ENCODE results near the gene SUPT5H.
"Not testable (repeated sequence)": the region's sequence is repeated elsewhere in the genome, so short reads cannot be mapped to it uniquely, and the experiment has no call there.

The SUPT5H gene

GRCh38 chr19:39435499-39436349 is 9.7 kb upstream of the SUPT5H start, which contains the start of gene RPS16:
Gene RPS16, minus strand, starts transcription at chr19:39435949. Its CDS starts 54 bp downstream, at chr19:39435895.
- ATAC-seq (replicated peaks; ENCODE audit: extremely low read depth, poor library complexity, severe bottlenecking) (peak; percentile 91), DNase-seq (ENCODE audit: low spot score in 2 of 2) (peak; percentile 97 to 99)
- H3K27ac Mint-ChIP-seq (ENCODE audit: low read depth): peak within 1 kb of the TSS; percentile 98
- H3K27me3 Mint-ChIP-seq: no peaks in the 10 kb centered on the region
- peak within 1 kb of the TSS; percentile 96 for H3K4me3 Mint-ChIP-seq
- peaks cover 42% of the 10 kb centered on the region for H3K4me1 Mint-ChIP-seq
- H3K36me3 Mint-ChIP-seq (ENCODE audit: insufficient read depth): peaks cover 46% of the 10 kb centered on the region
- no peaks in the 10 kb centered on the region for H3K9me3 Mint-ChIP-seq

DNA sequence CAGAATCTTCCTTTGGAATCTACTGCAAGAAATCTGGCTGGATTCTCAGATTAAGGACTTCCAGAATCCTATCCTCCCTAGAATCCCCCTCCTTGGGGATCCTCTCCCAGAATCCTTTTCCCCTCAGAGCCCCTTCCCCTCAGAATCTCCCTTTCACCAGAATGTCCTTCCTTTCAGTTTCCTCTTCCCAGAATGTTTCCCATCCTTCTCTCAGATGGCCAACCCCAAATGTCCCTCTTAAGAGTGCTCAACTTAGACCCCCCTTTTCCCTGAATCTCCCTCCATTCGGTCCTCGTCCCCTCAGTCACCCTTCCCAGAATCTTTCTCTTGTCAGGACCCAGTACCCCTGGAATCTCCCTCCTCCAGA is 9.0 kb upstream of the SUPT5H start:
- Mint-ChIP-seq H3K4me3 (peak overlapping the region; percentile 96), H3K4me1 (peaks cover 38% of the 10 kb centered on the region), H3K9me3 (no peaks in the 10 kb centered on the region), H3K27me3 (no peaks in the 10 kb centered on the region), H3K27ac (ENCODE audit: low read depth) (peak overlapping the region; percentile 98), H3K36me3 (ENCODE audit: insufficient read depth) (peaks cover 43% of the 10 kb centered on the region)
- ATAC-seq (replicated peaks; ENCODE audit: extremely low read depth, poor library complexity, severe bottlenecking) (no peak), DNase-seq (ENCODE audit: low spot score in 2 of 2) (no peak)

GRCh38 chr19:39438270-39438934 is 7.0 kb upstream of the SUPT5H start:
- Mint-ChIP-seq H3K9me3 (no peaks in the 10 kb centered on the region), H3K27me3 (no peaks in the 10 kb centered on the region), H3K4me3 (no peak overlapping the region), H3K27ac (ENCODE audit: low read depth) (no peak overlapping the region), H3K4me1 (peaks cover 33% of the 10 kb centered on the region), H3K36me3 (ENCODE audit: insufficient read depth) (peaks cover 28% of the 10 kb centered on the region)
- ATAC-seq (replicated peaks; ENCODE audit: extremely low read depth, poor library complexity, severe bottlenecking) (no peak), DNase-seq (ENCODE audit: low spot score in 2 of 2) (no peak)

- Mint-ChIP-seq H3K4me1 (peaks cover 51% of the 10 kb centered on the region), H3K27ac (ENCODE audit: low read depth) (peak overlapping the region; percentile 100), H3K9me3 (no peaks in the 10 kb centered on the region), H3K4me3 (peak overlapping the region; percentile 98), H3K36me3 (ENCODE audit: insufficient read depth) (peaks cover 26% of the 10 kb centered on the region), H3K27me3 (no peaks in the 10 kb centered on the region)
- no peak for DNase-seq (ENCODE audit: low spot score in 2 of 2)
- no peak for ATAC-seq (replicated peaks; ENCODE audit: extremely low read depth, poor library complexity, severe bottlenecking)
Measured at GRCh38 chr19:39444598-39445195, 685 bp upstream of the SUPT5H start.

DNA sequence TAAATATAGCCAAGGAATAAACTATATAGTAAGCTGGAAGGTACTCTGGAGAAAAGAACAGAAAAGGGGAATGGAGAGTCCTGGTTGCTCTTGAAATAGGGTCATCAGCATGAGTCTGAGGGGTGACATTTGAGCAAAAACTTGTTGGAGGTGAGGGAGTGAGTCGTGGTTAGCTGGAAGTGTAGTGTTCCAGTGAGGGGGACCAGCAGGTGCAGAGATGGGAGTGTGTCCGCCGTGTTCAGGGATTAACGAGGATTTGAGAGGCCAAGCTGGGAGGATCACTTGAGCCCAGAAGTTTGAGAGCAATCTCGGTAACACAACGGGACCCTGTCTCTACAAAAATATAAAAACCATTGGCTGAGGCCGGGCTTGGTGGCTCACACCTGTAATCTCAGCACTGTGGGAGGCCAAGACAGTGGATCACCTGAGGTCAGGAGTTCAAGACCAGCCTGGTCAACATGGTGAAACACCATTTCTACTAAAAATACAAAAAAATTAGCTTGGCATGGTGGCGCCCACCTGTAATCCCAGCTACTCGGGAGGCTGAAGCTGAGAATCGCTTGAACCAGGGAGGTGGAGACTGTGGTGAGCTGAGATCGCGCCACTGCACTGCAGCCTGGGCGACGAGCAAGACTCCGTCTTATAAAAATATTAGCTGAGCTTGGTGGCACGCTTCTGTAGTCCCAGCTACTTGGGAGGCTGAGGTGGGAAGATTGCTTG is 1.1 kb downstream of the SUPT5H start:
- peaks cover 26% of the 10 kb centered on the region for H3K36me3 Mint-ChIP-seq (ENCODE audit: insufficient read depth)
- no peaks in the 10 kb centered on the region for H3K27me3 Mint-ChIP-seq

DNA sequence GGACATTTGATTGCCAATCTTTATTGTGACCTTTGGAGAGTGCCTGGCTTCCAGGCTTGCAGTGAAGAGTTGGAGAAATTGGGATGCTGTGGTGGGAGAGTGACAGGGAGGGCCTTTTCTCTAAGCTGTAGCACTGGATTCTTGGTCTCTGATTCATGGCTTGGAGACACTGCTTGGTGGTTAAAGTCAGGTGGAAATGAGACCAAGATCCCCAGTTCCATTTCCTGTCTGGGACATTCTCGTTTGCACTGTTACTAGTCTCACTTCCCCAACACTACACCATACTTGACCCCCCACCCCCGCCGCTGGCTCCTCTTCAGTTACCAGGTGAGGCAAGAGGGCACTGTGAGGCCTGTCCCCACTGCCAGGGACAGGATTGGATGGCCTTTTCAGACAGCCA is 2.9 kb downstream of the SUPT5H start:
- Mint-ChIP-seq H3K27ac (ENCODE audit: low read depth) (peak overlapping the region; percentile 100), H3K4me3 (peak overlapping the region; percentile 98), H3K9me3 (no peaks in the 10 kb centered on the region), H3K4me1 (peaks cover 80% of the 10 kb centered on the region), H3K27me3 (no peaks in the 10 kb centered on the region), H3K36me3 (ENCODE audit: insufficient read depth) (peaks cover 38% of the 10 kb centered on the region)
- DNase-seq (ENCODE audit: low spot score in 2 of 2) (no peak), ATAC-seq (replicated peaks; ENCODE audit: extremely low read depth, poor library complexity, severe bottlenecking) (no peak)

More for the DNA sequence above, 1.1 kb downstream of the SUPT5H start:
- no peak for DNase-seq (ENCODE audit: low spot score in 2 of 2)
- ATAC-seq (replicated peaks; ENCODE audit: extremely low read depth, poor library complexity, severe bottlenecking): no peak
- peak overlapping the region; percentile 100 for H3K27ac Mint-ChIP-seq (ENCODE audit: low read depth)
- peak overlapping the region; percentile 98 for H3K4me3 Mint-ChIP-seq
- H3K4me1 Mint-ChIP-seq: peaks cover 64% of the 10 kb centered on the region
- no peaks in the 10 kb centered on the region for H3K9me3 Mint-ChIP-seq

GRCh38 chr19:39449116-39449797 is 3.9 kb downstream of the SUPT5H start:
- Mint-ChIP-seq H3K36me3 (ENCODE audit: insufficient read depth) (peaks cover 45% of the 10 kb centered on the region), H3K4me1 (peaks cover 81% of the 10 kb centered on the region)
- ATAC-seq (replicated peaks; ENCODE audit: extremely low read depth, poor library complexity, severe bottlenecking): no peak

GRCh38 chr19:39451257-39451656 is 5.9 kb downstream of the SUPT5H start:
- not testable (repeated sequence) for H3K9me3 Mint-ChIP-seq; ATAC-seq (replicated peaks; ENCODE audit: extremely low read depth, poor library complexity, severe bottlenecking); H3K27me3 Mint-ChIP-seq; H3K4me3 Mint-ChIP-seq; DNase-seq (ENCODE audit: low spot score in 2 of 2)
- Mint-ChIP-seq H3K27ac (ENCODE audit: low read depth) (peak overlapping the region; percentile 30), H3K36me3 (ENCODE audit: insufficient read depth) (peaks cover 43% of the 10 kb centered on the region), H3K4me1 (peaks cover 71% of the 10 kb centered on the region)

More at GRCh38 chr19:39449116-39449797, 3.9 kb downstream of the SUPT5H start:
- Mint-ChIP-seq H3K27me3 (no peaks in the 10 kb centered on the region), H3K27ac (ENCODE audit: low read depth) (peak overlapping the region; percentile 100), H3K9me3 (no peaks in the 10 kb centered on the region), H3K4me3 (peak overlapping the region; percentile 98)
- no peak for DNase-seq (ENCODE audit: low spot score in 2 of 2)

- H3K27me3 Mint-ChIP-seq: no peaks in the 10 kb centered on the region
- no peak for DNase-seq (ENCODE audit: low spot score in 2 of 2)
- H3K36me3 Mint-ChIP-seq (ENCODE audit: insufficient read depth): peaks cover 69% of the 10 kb centered on the region
- no peak overlapping the region for H3K4me3 Mint-ChIP-seq
- ATAC-seq (replicated peaks; ENCODE audit: extremely low read depth, poor library complexity, severe bottlenecking): no peak
- H3K4me1 Mint-ChIP-seq: peaks cover 15% of the 10 kb centered on the region
- no peaks in the 10 kb centered on the region for H3K9me3 Mint-ChIP-seq
- no peak overlapping the region for H3K27ac Mint-ChIP-seq (ENCODE audit: low read depth)
Measured at GRCh38 chr19:39463403-39463802, 18.0 kb downstream of the SUPT5H start.

DNA sequence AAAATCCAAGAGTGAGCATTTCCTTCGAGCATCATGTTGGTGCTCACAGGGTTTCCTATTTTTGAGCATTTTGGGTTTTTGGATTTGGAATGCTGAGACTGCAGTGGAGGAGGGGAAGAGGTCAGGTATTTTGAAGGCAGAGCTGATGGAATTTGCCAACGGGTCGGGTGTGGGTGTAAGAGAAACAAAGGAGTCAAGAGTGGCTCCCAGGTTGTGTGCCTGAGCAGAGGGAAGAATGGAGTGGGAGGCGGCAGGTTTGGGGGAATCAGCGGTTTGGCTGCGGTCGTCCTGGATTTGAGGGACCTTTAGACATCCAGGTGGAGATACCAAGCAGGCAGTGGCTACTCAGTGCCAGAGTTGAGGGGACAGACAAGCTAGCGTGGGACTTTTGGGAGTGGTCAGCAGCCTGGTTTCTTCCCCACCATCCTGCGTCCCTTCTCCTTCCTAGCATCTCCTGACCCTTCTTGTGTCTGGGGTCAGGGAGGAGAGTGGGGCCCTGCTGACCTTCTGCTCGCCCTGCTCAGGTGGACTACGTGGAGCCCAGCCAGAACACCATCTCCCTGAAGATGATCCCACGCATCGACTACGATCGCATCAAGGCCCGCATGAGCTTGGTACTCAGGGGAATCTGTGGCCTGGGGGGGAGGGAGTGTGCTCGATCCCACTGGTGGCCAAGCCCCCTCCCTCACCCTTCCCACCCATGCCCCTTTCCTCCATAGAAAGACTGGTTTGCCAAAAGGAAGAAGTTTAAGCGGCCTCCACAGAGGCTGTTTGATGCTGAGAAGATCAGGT is 20.8 kb downstream of the SUPT5H start:
- no peak overlapping the region for H3K4me3 Mint-ChIP-seq
- H3K36me3 Mint-ChIP-seq (ENCODE audit: insufficient read depth): peaks cover 72% of the 10 kb centered on the region
- no peaks in the 10 kb centered on the region for H3K9me3 Mint-ChIP-seq
- DNase-seq (ENCODE audit: low spot score in 2 of 2) (no peak), ATAC-seq (replicated peaks; ENCODE audit: extremely low read depth, poor library complexity, severe bottlenecking) (no peak)
- H3K4me1 Mint-ChIP-seq: peaks cover 12% of the 10 kb centered on the region
- H3K27me3 Mint-ChIP-seq: no peaks in the 10 kb centered on the region
- peak overlapping the region; percentile 77 for H3K27ac Mint-ChIP-seq (ENCODE audit: low read depth)

DNA sequence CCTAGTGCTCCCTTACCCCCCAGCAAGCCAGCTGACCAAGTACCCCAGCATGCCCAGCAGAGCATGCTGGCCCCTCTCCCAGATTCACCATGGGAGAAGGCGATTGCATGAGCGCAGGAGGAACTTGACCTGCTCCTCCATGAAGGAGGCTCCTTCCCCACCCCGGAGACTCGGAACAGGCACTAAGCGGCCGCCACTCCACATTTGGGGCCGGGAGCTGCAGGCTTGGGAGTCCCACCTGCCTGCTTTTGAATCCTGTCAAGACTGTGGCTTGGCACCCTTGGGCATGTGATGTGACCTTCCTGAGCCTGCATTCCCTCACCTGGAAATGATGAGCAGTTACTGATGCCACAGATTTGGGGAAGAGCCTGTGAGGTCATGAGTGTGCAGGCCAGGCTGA is 22.6 kb downstream of the SUPT5H start:
- no peak overlapping the region for H3K4me3 Mint-ChIP-seq
- H3K36me3 Mint-ChIP-seq (ENCODE audit: insufficient read depth): peaks cover 73% of the 10 kb centered on the region
- no peak for DNase-seq (ENCODE audit: low spot score in 2 of 2)
- H3K4me1 Mint-ChIP-seq: peaks cover 22% of the 10 kb centered on the region
- no peak for ATAC-seq (replicated peaks; ENCODE audit: extremely low read depth, poor library complexity, severe bottlenecking)
- no peaks in the 10 kb centered on the region for H3K27me3 Mint-ChIP-seq
- H3K9me3 Mint-ChIP-seq: no peaks in the 10 kb centered on the region
- no peak overlapping the region for H3K27ac Mint-ChIP-seq (ENCODE audit: low read depth)
